ENCODE measurements around the gene AHSP. TPM values are rescaled to one million over a fixed set of nuclear protein-coding genes. Genes with fewer than 3 reads are reported as not detected.

Gene AHSP
- total and polyA plus RNA-seq, 10 of the 15 experiments (the other 5 are each of a cell fraction or from before 2014, with no cell fraction given): not detected

GRCh38 chr16:31521368-31521767 is 6.3 kb upstream of the AHSP start:
- RAD21 ChIA-PET (ENCODE audit: unreplicated experiment): no interaction called here
- 58% methylated on average over 3 of the region's 3 CpGs for WGBS (ENCODE audit: insufficient coverage, insufficient replicate concordance, low lambda C conversion rate, missing lambda C conversion rate)

GRCh38 chr16:31522071-31522470 is 5.6 kb upstream of the AHSP start:
- no peak for DNase-seq (ENCODE audit: low read depth, low spot score)
- SMC1A ChIA-PET (ENCODE audit: uncharacterized antibody, unreplicated experiment): no interaction called here
- in situ Hi-C loops (cut with MboI) (loop anchor here (5.0 kb wide), 1 partner anchor 50 kb away; no protein-coding TSS in a partner anchor), intact Hi-C loops (cut with micrococcal nuclease; ENCODE audit: unreplicated experiment) (no loop called here)
- RAD21 ChIA-PET (ENCODE audit: unreplicated experiment): no interaction called here
- POLR2A ChIA-PET: no interaction called here
- Histone ChIP-seq H3K4me2 (ENCODE audit: control insufficient read depth, insufficient read depth) (no peak overlapping the region), H2AFZ (ENCODE audit: control insufficient read depth, low read depth, low read length) (no peak overlapping the region), H3K36me3 (ENCODE audit: control insufficient read depth in 2 of 2, insufficient read depth in 2 of 2, low read length in 1 of 2) (no peaks in the 10 kb centered on the region), H3K9me3 (replicated peaks; ENCODE audit: control insufficient read depth, insufficient read depth, low read length) (no peaks in the 10 kb centered on the region; the same call in 2 of the 3 replicates), H3K9ac (ENCODE audit: control insufficient read depth, insufficient read depth, low read length) (no peak overlapping the region), H3K27ac (ENCODE audit: control insufficient read depth, insufficient read depth) (no peak overlapping the region), H3K4me1 (ENCODE audit: control insufficient read depth, insufficient read depth, low read length) (no peaks in the 10 kb centered on the region), H4K20me1 (ENCODE audit: control insufficient read depth, insufficient read depth) (no peaks in the 10 kb centered on the region), H3K4me3 (no peak overlapping the region), H3K27me3 (replicated peaks in 1 of 2; ENCODE audit: control insufficient read depth in 2 of 2, insufficient read depth in 2 of 2, low read length in 1 of 2) (no peaks in the 10 kb centered on the region), H3K79me2 (ENCODE audit: control insufficient read depth, insufficient read depth, low read length) (no peaks in the 10 kb centered on the region)
- WGBS (ENCODE audit: insufficient coverage, insufficient replicate concordance, low lambda C conversion rate, missing lambda C conversion rate): 47% methylated on average over 6 of the region's 6 CpGs
- no peak for ATAC-seq
- BruUV-seq (replicated peaks): no TSS peak
- CTCF ChIA-PET: no interaction called here
- FAIRE-seq: no peak
- TF ChIP-seq ZBTB11 (CRISPR knock-in tag; IDR thresholded peaks at IDR 0.05) (no peak), PKNOX1 (IDR thresholded peaks at IDR 0.05) (no peak), SIX5 (IDR thresholded peaks at IDR 0.05; ENCODE audit: low read depth, low read length, severe bottlenecking) (no peak), HSF1 (IDR thresholded peaks at IDR 0.05; ENCODE audit: low read depth, low read length) (no peak), ESRRA (IDR thresholded peaks at IDR 0.05; ENCODE audit: low read length) (no peak), MYB (IDR thresholded peaks at IDR 0.05; ENCODE audit: borderline replicate concordance, low read depth, low read length) (no peak), BCL11A (IDR thresholded peaks at IDR 0.05; ENCODE audit: low read depth, low read length) (no peak), RCOR1 (conservative IDR thresholded peaks at IDR 0.05; ENCODE audit: low read depth, low read length) (no peak), RBBP5 (conservative IDR thresholded peaks at IDR 0.05) (no peak), SREBF2 (IDR thresholded peaks at IDR 0.05; ENCODE audit: low read length) (no peak), ZNF217 (IDR thresholded peaks at IDR 0.05) (no peak), NFYA (IDR thresholded peaks at IDR 0.05; ENCODE audit: borderline replicate concordance, low read depth, low read length) (no peak)

More at GRCh38 chr16:31521368-31521767, 6.3 kb upstream of the AHSP start:
- no peak for ATAC-seq
- H3K27me3 ChIP-seq (replicated peaks in 1 of 2; ENCODE audit: control insufficient read depth in 2 of 2, insufficient read depth in 2 of 2, low read length in 1 of 2): no peaks in the 10 kb centered on the region
- H4K20me1 ChIP-seq (ENCODE audit: control insufficient read depth, insufficient read depth): no peaks in the 10 kb centered on the region
- no peaks in the 10 kb centered on the region for H3K79me2 ChIP-seq (ENCODE audit: control insufficient read depth, insufficient read depth, low read length)
- no peak overlapping the region for H3K9ac ChIP-seq (ENCODE audit: control insufficient read depth, insufficient read depth, low read length)
- H2AFZ ChIP-seq (ENCODE audit: control insufficient read depth, low read depth, low read length): no peak overlapping the region
- in situ Hi-C loops (cut with MboI): loop anchor here (5.0 kb wide), 1 partner anchor 51 kb away; no protein-coding TSS in a partner anchor
- H3K4me2 ChIP-seq (ENCODE audit: control insufficient read depth, insufficient read depth): no peak overlapping the region
- ChIA-PET POLR2A (no interaction called here), CTCF (no interaction called here), SMC1A (ENCODE audit: uncharacterized antibody, unreplicated experiment) (no interaction called here)
- H3K9me3 ChIP-seq (replicated peaks; ENCODE audit: control insufficient read depth, insufficient read depth, low read length): no peaks in the 10 kb centered on the region; the same call in 2 of the 3 replicates
- TF ChIP-seq EGR1 (IDR thresholded peaks at IDR 0.05; ENCODE audit: borderline replicate concordance in 1 of 2, low read depth in 2 of 2, low read length in 2 of 2) (no peak), BCL11A (IDR thresholded peaks at IDR 0.05; ENCODE audit: low read depth, low read length) (no peak), MTA3 (IDR thresholded peaks at IDR 0.05; ENCODE audit: borderline replicate concordance, low read length) (no peak), JUND (IDR thresholded peaks at IDR 0.05; ENCODE audit: low read depth, low read length) (no peak)
- no peaks in the 10 kb centered on the region for H3K36me3 ChIP-seq (ENCODE audit: control insufficient read depth in 2 of 2, insufficient read depth in 2 of 2, low read length in 1 of 2)
- H3K4me1 ChIP-seq (ENCODE audit: control insufficient read depth, insufficient read depth, low read length): no peaks in the 10 kb centered on the region
- DNase-seq (ENCODE audit: low read depth, low spot score): no peak
- H3K4me3 ChIP-seq: no peak overlapping the region
- no peak for FAIRE-seq
- BruUV-seq (replicated peaks): no TSS peak
- no peak overlapping the region for H3K27ac ChIP-seq (ENCODE audit: control insufficient read depth, insufficient read depth)
- intact Hi-C loops (cut with micrococcal nuclease; ENCODE audit: unreplicated experiment): no loop called here

Data from GM12878 (cell line).